SH-SY5Y (cell line): ENCODE data around the gene RNF166.

Experiments
- GATA2 ChIP-seq: IDR thresholded peaks from 2 replicates; pipeline ENCODE4 v1.6.1; 2011; ENCODE audit warnings: mild to moderate bottlenecking, low read depth, low read length
- GATA3 ChIP-seq: IDR thresholded peaks from 2 replicates; pipeline ENCODE4 v1.6.1; 2011; ENCODE audit warnings: low read depth, mild to moderate bottlenecking, low read length, moderate library complexity

DNA sequence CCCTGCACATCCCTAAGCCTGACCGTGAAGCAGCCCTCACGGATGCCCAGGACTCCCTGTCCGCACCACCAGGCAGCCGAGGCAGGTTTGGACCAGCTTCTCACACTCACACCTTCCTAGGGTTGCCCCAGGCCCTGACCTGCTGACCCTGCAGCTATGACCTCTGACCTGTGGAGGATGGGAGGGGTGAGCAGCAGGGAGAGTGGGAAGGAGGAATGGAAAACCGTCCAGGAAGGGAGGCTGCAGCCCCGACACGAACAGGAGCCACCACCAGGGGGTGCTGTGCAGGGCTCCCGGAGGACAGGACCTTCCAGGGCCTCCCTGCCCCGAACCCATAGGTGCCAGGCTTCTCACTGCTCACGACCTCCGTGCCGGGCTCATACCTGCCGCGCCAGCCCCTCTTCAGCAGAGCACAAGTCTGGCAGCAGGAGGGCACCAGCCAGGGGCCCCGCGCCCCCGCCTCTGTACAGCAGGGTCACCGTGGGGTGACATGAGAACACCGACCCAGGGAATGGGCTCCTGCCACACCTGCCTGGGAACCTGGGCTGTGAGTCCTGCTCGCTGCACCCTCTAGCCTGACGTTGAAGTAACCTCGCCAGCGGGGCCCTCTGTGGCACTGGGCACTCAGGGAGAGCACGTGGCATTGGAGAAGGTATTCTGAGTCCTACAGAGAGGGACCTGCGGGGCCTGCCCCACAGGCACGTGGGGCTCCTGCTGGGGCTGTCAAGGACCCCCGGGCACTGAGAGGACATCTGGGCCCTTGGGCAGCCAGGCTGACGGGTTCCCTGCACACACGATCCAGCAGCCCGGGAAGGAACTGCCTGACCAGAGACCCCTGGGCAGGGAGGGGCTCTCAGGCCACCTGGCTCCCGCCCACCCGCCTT lies 37.7 kb upstream of the RNF166 start:
- TF ChIP-seq GATA2 (no peak), GATA3 (no peak)
